ENCODE results near the gene NSFL1C.
"Not testable (repeated sequence)": the region's sequence is repeated elsewhere in the genome, so short reads cannot be mapped to it uniquely, and the experiment has no call there.

- TF ChIP-seq EP300 (IDR thresholded peaks at IDR 0.05; ENCODE audit: borderline replicate concordance); EGR1 (IDR thresholded peaks at IDR 0.05); REST (IDR thresholded peaks at IDR 0.05; ENCODE audit: low read depth): not testable (repeated sequence)
Measured at GRCh38 chr20:1398185-1398584, 68.5 kb downstream of the NSFL1C start.
